Measurements from ENCODE around the gene UBE2D3.

GRCh38 chr4:102815981-102816380, 11.4 kb downstream of the UBE2D3 start:
- no peak for TF ChIP-seq CTCF (IDR thresholded peaks at IDR 0.05)
- no peak for TF ChIP-seq POLR2A (IDR thresholded peaks at IDR 0.05)
